Endothelial cell of umbilical vein (primary cell): Measurements from ENCODE around the gene MAX. TPM values are rescaled to one million over a fixed set of nuclear protein-coding genes. Genes with fewer than 3 reads are reported as not detected.

Source experiments
- BruUV-seq: library from RNA; stranded (reverse); fragments of 400-500 nt; replicated peaks from 2 replicates; lab custom pipeline; 2021; lab: Mats Ljungman, UMichigan
- CTCF ChIA-PET: fragments of 300-600, 350-600 bp; sonication (Branson Sonifier 250); formaldehyde crosslinking; loops from one replicate; lab custom pipeline; 2021; ENCODE audit warnings: antibody characterized with exemption, inconsistent platforms; lab: Charles Lee
- POLR2A ChIA-PET: fragments of 300-600, 350-600 bp; sonication (Branson Sonifier 250); formaldehyde crosslinking; loops from one replicate; lab custom pipeline; 2021; ENCODE audit warnings: antibody characterized with exemption, inconsistent platforms; lab: Charles Lee
- DNase-seq: peaks from one replicate; pipeline ENCODE4 v3.0.0-alpha.2; 2011; ENCODE audit warnings: low read depth, low spot score
- FAIRE-seq: peaks from 2 replicates; lab custom pipeline; 2011; peaks lifted over from hg19 to GRCh38; lab: Jason Lieb, UNC
- H2AFZ ChIP-seq: 2 replicates; pipeline ENCODE4 v1.6.0; 2012; ENCODE audit warnings: low read depth, low read length, control low read depth, inconsistent platforms
- H3K27ac ChIP-seq: 2 replicates; pipeline ENCODE4 v1.5.1; 2011; ENCODE audit warnings: low read depth, mild to moderate bottlenecking, control low read depth, low read length, moderate library complexity; ENCODE audit not compliant: insufficient read depth
- H3K27me3 ChIP-seq, 2 experiments: 2 replicates each; pipeline versions ENCODE4 v1.6.0 to v1.6.1; 2011; ENCODE audit warnings: low read length in 2 of 2, mixed read lengths in 1 of 2; ENCODE audit not compliant: control insufficient read depth in 2 of 2, insufficient read depth in 2 of 2
- H3K36me3 ChIP-seq, 2 experiments: 2 replicates in 1 of 2; 3 replicates in 1 of 2; pipeline ENCODE4 v1.5.1; 2011; ENCODE audit warnings: low read length in 2 of 2, mild to moderate bottlenecking in 1 of 2, moderate library complexity in 1 of 2; ENCODE audit not compliant: control insufficient read depth in 2 of 2, insufficient read depth in 2 of 2; ENCODE audit errors: extremely low read depth in 1 of 2
- H3K4me1 ChIP-seq: 3 replicates; pipeline ENCODE4 v1.5.1; 2011; ENCODE audit warnings: mild to moderate bottlenecking, low read length; ENCODE audit not compliant: control insufficient read depth, insufficient read depth; ENCODE audit errors: extremely low read depth
- H3K4me2 ChIP-seq: 2 replicates; pipeline ENCODE4 v1.6.1; 2011; ENCODE audit warnings: low read length, control low read depth, mixed read lengths; ENCODE audit not compliant: insufficient read depth
- H3K4me3 ChIP-seq, 3 experiments: fragments of 200-600 bp in 1 of 3; sonication (generic), shearing (Covaris generic) in 1 of 3; replicated peaks in 1 of 3; 2 replicates each; pipeline ENCODE4 v1.5.1; 2011 to 2016; ENCODE audit warnings: control low read depth in 3 of 3, low read length in 3 of 3, mild to moderate bottlenecking in 2 of 3, inconsistent platforms in 1 of 3, low read depth in 1 of 3, moderate library complexity in 1 of 3; ENCODE audit not compliant: insufficient read depth in 1 of 3
- H3K79me2 ChIP-seq: 2 replicates; pipeline ENCODE4 v1.6.0; 2012; ENCODE audit warnings: low read length, inconsistent platforms; ENCODE audit not compliant: control insufficient read depth, insufficient read depth
- H3K9ac ChIP-seq: replicated peaks from 2 replicates; pipeline ENCODE3; 2011; ENCODE audit warnings: low read length, control low read depth; ENCODE audit not compliant: insufficient read depth; ENCODE audit errors: extremely low read depth
- H3K9me1 ChIP-seq: replicated peaks from 3 replicates; pipeline ENCODE4 v1.6.0; 2011; ENCODE audit warnings: mild to moderate bottlenecking, low read length; ENCODE audit not compliant: control insufficient read depth, insufficient read depth; ENCODE audit errors: extremely low read depth
- H3K9me3 ChIP-seq: replicated peaks from 2 replicates; pipeline ENCODE4 v1.5.1; 2012; ENCODE audit warnings: low read length, inconsistent platforms; ENCODE audit not compliant: control insufficient read depth, insufficient read depth
- H4K20me1 ChIP-seq: replicated peaks from 2 replicates; pipeline ENCODE3; 2011; ENCODE audit warnings: mild to moderate bottlenecking, low read length; ENCODE audit not compliant: control insufficient read depth, insufficient read depth; ENCODE audit errors: extremely low read depth
- EZH2 ChIP-seq: IDR thresholded peaks from 2 replicates; pipeline ENCODE4 v1.6.1; 2012; ENCODE audit warnings: borderline replicate concordance, low read depth, mild to moderate bottlenecking, moderate library complexity, low read length, inconsistent platforms; ENCODE audit not compliant: severe bottlenecking
- GATA2 ChIP-seq: IDR thresholded peaks from 2 replicates; pipeline ENCODE4 v1.7.0; 2011; ENCODE audit warnings: low read depth, mild to moderate bottlenecking, moderate library complexity, mixed read lengths, low read length; ENCODE audit not compliant: insufficient read length, insufficient read depth
- JUN ChIP-seq: IDR thresholded peaks from 2 replicates; pipeline ENCODE4 v1.6.1; 2011; ENCODE audit warnings: borderline replicate concordance, low read depth; ENCODE audit not compliant: insufficient read length, insufficient read depth
- MYC ChIP-seq: IDR thresholded peaks from one replicate; pipeline ENCODE4 v1.6.1; 2011; ENCODE audit warnings: mild to moderate bottlenecking, low read depth, low read length
- POLR2A ChIP-seq: IDR thresholded peaks from 2 replicates; pipeline ENCODE4 v1.6.1; 2012; ENCODE audit warnings: low read depth, mild to moderate bottlenecking, control low read depth, low read length
- POLR2AphosphoS5 ChIP-seq: IDR thresholded peaks from 2 replicates; pipeline ENCODE4 v1.6.1; 2012; ENCODE audit warnings: low read depth, mild to moderate bottlenecking, control low read depth, low read length, moderate library complexity; ENCODE audit not compliant: insufficient read depth
- dilution Hi-C: fragments of 300-500 bp; cut with MboI; formaldehyde crosslinking; loops from one replicate; pipeline ENCODE4 v1.15.0; 2019; ENCODE audit warnings: low sequenced_read_pairs; ENCODE audit not compliant: extremely low pct_ligation_motif_present
- intact Hi-C: fragments of 100-400 bp; cut with micrococcal nuclease; formaldehyde crosslinking; loops from one replicate; pipeline ENCODE4 v1.10.0; 2022
- polyA plus RNA-seq, 4 experiments: library from polyadenylated mRNA; depleted of rRNA in 3 of 4; stranded (reverse) in 3 of 4; unstranded in 1 of 4; fragments of >200 nt; gene quantifications; 2 replicates each; pipeline versions ENCODE4 v1.2.1 to v1.2.3, GENCODE V29; 2011 to 2012; ENCODE audit warnings: missing spikeins in 1 of 4
- total RNA-seq: library from RNA; stranded (reverse); gene quantifications from 2 replicates; pipeline ENCODE4 v1.2.3, GENCODE V29; 2021
- TF ChIP-seq, protein P1 (sequence below): IDR thresholded peaks from 2 replicates; pipeline ENCODE4 v1.6.1; 2011; ENCODE audit not compliant: insufficient read depth, insufficient read length
- TF ChIP-seq, protein P2 (sequence below), 2 donors: IDR thresholded peaks; 1 replicate in 1 of 2; 2 replicates in 1 of 2; pipeline ENCODE4 v1.5.1; 2011; ENCODE audit warnings: low read length in 2 of 2, mild to moderate bottlenecking in 2 of 2, moderate library complexity in 2 of 2, control low read depth in 1 of 2, inconsistent platforms in 1 of 2, low read depth in 1 of 2; ENCODE audit not compliant: insufficient read depth in 1 of 2; ENCODE audit errors: extremely low read depth in 1 of 2

Gene MAX
- total and polyA plus RNA-seq, 2 donors (not counting 3 experiments of a cell fraction or from before 2014, with no cell fraction given): 70.1 to 79.5 TPM

DNA sequence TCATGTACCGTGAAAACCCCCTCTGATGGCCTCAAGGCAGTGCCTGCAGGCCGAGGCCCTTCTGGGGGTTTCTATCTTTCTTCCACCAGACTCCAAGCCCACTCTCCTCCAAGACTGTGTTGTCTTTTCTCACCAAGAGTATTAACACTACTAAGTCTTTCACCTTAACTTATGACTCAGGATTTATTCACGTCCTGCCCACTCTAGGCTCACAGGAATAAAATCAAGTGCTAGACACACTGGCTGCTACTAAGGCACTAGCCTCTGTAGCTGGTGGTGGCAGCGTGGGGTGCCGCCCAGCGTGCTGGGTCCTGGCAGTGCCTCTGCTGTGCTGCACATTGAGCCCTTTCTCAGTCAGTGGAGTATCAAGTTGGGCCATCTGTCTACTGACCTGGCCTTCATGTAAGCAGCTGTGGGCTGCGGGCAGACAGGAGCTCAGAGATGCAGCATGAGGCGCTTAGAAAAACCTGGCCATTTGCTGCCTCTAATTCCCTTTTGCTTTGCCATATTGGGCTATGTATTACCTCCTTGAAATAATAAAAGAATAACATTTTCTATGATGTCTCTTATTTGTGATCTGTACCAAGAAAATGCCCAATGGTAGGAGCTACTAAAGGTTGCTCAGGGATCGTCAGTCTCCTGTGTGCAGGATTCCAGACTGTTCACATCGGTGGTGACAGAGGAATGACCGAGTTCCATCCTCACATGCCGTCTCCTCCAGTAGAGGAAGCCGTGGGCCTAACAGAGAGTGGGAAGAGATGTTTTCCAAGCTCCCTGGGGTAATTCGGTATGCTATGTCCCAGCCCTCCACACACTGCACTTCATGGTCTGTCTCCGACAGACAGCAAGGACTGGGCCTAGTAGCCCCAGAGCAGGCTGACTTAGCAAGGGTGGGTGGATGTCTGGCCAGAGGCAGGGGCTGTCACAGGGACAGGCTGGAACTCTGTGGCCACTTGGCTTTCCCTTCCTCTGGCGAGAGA is 39.9 kb downstream of the MAX start:
- Histone ChIP-seq H3K4me3 (no peak overlapping the region), H3K4me1 (peaks cover 3% of the 10 kb centered on the region), H3K36me3 (peaks cover 4 to 20% of the 10 kb centered on the region in 2 experiments), H3K4me2 (no peak overlapping the region), H3K9me3 (no peaks in the 10 kb centered on the region), H4K20me1 (no peaks in the 10 kb centered on the region), H3K27ac (no peak overlapping the region), H3K9ac (no peak overlapping the region), H3K9me1 (no peaks in the 10 kb centered on the region), H3K79me2 (no peaks in the 10 kb centered on the region), H3K27me3 (no peaks in the 10 kb centered on the region), H2AFZ (no peak overlapping the region)
- ChIA-PET CTCF (no interaction called here), POLR2A (no interaction called here)
- TF ChIP-seq, protein P1, sequence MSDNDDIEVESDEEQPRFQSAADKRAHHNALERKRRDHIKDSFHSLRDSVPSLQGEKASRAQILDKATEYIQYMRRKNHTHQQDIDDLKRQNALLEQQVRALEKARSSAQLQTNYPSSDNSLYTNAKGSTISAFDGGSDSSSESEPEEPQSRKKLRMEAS: no peak
- TF ChIP-seq GATA2 (no peak), MYC (no peak), POLR2A (no peak), POLR2AphosphoS5 (no peak), JUN (no peak), EZH2 (no peak)
- TF ChIP-seq, protein P2, sequence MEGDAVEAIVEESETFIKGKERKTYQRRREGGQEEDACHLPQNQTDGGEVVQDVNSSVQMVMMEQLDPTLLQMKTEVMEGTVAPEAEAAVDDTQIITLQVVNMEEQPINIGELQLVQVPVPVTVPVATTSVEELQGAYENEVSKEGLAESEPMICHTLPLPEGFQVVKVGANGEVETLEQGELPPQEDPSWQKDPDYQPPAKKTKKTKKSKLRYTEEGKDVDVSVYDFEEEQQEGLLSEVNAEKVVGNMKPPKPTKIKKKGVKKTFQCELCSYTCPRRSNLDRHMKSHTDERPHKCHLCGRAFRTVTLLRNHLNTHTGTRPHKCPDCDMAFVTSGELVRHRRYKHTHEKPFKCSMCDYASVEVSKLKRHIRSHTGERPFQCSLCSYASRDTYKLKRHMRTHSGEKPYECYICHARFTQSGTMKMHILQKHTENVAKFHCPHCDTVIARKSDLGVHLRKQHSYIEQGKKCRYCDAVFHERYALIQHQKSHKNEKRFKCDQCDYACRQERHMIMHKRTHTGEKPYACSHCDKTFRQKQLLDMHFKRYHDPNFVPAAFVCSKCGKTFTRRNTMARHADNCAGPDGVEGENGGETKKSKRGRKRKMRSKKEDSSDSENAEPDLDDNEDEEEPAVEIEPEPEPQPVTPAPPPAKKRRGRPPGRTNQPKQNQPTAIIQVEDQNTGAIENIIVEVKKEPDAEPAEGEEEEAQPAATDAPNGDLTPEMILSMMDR (IDR thresholded peaks at IDR 0.05; ENCODE audit: extremely low read depth in 1 of 2, insufficient read depth in 1 of 2, low read depth in 1 of 2, low read length in 2 of 2): no peak
- intact Hi-C loops: no loop called here
- DNase-seq: no peak
- peak; percentile 56 for FAIRE-seq
- BruUV-seq: no TSS peak
- dilution Hi-C loops: no loop called here
